NB4 (cell line): Measurements from ENCODE around the gene CFAP46.

Source experiments
- CTCF ChIP-seq: IDR thresholded peaks from one replicate; pipeline ENCODE4 v1.5.1; 2012; ENCODE audit warnings: low read depth, low read length
- MAX ChIP-seq: IDR thresholded peaks from 2 replicates; pipeline ENCODE4 v1.6.1; 2011; ENCODE audit warnings: low read depth, low read length
- MYC ChIP-seq: IDR thresholded peaks from 2 replicates; pipeline ENCODE4 v1.6.1; 2011; ENCODE audit warnings: low read depth, low read length

GRCh38 chr10:132835848-132836233 is 106.5 kb downstream of the CFAP46 start:
- TF ChIP-seq CTCF (no peak), MAX (no peak), MYC (no peak)
